Suppressor macrophage (primary cell): Measurements from ENCODE around the gene ARHGAP1.
A peak's percentile ranks its signal among the peaks of the same experiment; 100 is the strongest.
"Not testable (repeated sequence)": the region's sequence is repeated elsewhere in the genome, so short reads cannot be mapped to it uniquely, and the experiment has no call there.

ENCODE experiments used
- DNase-seq, 4 experiments: peaks; one replicate each; pipeline ENCODE4 v3.0.0-alpha.2; 2020 to 2022

ARHGAP1 gene

GRCh38 chr11:46722566-46723358 lies 22.3 kb upstream of the ARHGAP1 start:
- no peak for DNase-seq

DNA sequence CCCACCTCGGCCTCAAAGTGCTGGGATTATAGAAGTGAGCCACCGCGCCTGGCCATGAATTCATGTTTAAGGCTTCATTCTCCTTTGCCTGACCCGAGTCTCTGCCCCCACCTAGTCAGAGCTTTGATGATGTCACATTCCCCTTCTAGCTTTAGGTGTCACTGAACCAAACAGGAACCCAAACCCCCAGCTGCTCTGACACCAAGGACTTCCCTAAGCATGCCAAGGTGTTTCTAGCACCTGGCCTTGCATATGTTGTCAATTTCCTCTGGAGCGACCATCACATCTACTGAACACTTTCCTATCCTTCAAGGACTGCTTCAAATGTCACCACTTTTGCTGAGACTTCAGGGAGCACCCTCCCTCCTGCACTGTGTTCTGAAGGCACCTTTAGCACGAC lies 20.9 kb upstream of the ARHGAP1 start:
- DNase-seq = no peak

DNA sequence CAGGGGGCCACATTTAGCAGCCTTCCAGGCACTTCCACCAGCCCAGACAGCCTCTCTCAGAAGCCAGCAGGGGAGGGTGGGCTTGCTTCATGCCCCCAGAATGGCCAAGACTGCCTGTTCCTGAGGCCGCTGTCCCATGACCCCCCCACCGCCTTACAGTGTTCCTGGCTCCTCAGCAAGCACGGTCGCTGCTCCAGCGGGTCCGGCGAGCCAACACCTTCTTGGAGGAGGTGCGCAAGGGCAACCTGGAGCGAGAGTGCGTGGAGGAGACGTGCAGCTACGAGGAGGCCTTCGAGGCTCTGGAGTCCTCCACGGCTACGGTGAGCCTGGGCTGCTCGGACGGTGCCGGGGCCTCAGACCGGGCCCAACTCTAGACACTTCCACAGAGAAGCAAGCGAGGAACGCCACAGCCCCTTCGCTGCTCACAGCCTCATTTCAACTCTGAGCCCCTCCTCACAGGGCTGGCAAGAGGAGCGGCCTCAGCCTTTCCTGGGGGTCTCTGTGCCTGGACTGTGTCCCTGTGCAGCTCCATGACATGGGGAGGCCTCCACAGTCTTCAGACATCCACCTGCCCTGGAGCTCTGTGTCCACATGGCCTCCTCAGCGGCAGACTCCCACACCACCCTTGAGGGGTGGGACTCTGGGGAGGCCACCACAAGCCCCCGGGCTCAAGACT lies 19.3 kb upstream of the ARHGAP1 start:
- no peak for DNase-seq

DNA sequence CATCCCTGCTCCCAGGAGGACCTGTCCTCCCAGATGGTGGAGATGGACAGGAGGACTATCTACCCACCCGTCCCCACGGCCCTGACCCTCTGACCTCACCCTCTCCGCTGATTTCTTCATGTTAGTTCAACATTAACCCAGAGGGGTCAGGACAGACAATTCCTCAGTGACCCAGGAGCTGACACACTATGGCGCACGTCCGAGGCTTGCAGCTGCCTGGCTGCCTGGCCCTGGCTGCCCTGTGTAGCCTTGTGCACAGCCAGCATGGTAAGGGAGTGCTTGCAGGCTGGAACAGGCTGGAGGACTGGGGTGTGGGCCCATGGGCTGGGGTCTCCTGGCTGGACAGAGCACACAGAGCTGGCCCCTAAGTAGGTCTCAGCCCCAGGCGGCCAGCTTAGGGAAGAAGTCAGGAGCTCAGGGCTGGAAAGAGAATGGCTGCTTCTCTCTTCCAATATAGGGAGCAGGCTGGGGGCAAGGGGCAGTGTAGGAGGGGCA lies 18.7 kb upstream of the ARHGAP1 start, which contains the start of gene F2:
Gene F2, plus strand, starts transcription at position 166 of the 495 bp plus-strand sequence. Its CDS starts 23 bp downstream, at position 189.
- no peak for DNase-seq

DNA sequence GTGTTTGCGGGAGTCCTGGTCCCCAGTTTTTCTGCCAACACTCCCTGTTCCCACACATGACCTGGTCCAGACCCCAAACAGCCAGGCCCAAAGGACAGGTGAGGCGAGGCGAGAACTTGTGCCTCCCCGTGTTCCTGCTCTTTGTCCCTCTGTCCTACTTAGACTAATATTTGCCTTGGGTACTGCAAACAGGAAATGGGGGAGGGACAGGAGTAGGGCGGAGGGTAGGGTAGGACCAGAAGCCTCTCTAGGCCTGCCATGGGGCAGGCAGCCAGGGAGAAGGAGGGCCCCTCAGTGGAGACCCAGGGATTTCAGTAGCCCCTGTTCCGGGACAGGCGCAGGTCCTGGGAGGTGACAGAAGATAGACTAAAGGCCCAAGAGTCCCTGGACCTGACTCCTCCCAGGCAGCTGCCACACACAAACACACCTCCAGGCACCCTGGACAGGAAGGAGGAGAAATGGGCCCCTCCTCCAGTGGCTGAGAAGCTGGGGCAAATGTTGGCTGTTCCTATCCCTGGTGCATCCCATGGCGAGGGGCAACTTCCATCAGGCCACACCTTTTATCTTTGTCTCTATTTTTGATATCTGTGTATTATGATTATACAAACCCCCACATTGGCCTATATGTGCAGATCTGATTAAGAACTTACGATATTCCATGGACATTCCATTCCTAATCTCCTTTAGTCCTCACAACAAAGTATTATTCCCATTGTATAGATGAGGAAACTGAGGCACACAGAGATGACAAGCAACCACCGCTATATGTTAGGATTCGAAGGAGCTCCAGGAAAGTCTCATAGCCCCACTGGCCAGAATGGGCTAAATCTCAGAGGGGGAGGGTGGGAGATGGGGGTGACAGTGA lies 18.0 kb upstream of the ARHGAP1 start:
- no peak for DNase-seq

- DNase-seq = not testable (repeated sequence)
Observed at GRCh38 chr11:46717825-46718154, 17.4 kb upstream of the ARHGAP1 start.

GRCh38 chr11:46712874-46713576 lies 12.6 kb upstream of the ARHGAP1 start:
- no peak for DNase-seq

- DNase-seq = no peak
Observed at GRCh38 chr11:46711303-46711702, 10.9 kb upstream of the ARHGAP1 start.

DNA sequence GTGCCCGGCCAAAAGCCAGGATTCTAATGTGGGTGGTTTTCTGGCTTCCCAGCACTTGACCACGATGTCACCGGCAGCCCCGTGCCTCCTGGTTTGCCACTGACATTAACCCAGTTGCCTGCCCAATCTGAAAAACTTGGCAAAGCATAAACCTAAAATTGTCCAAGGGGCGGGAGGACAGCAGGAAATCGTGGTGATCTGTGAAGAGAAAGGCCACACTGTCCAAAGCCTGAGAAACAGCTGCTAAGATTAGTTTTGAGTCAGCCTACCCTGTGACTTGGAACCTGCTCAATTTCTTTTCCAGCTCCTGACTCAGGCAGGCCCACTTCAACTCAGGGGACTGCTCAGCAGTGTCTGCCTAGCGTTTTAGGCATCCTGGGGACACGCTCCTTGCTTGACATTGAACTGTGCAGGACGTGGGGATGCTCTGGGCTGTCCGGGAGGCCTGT lies 10.4 kb upstream of the ARHGAP1 start:
- no peak for DNase-seq

DNA sequence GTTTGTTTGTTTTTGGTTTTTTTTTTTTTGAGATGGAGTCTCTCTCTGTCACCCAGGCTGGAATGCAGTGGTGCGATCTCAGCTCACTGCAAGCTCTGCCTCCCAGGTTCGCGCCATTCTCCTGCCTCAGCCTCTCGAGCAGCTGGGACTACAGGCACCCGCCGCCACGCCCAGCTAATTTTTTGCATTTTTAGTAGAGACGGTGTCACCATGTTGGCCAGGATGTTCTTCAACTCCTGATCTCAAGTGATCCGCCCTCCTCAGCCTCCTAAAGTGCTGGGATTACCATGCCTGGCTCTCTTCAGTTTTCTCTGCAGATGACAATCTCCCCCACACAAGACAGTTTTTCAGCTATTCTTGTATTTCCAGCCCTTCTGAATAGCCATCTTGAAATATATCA lies 8.9 kb upstream of the ARHGAP1 start:
- DNase-seq = not testable (repeated sequence)

GRCh38 chr11:46706886-46707285 lies 6.5 kb upstream of the ARHGAP1 start:
- no peak for DNase-seq

DNA sequence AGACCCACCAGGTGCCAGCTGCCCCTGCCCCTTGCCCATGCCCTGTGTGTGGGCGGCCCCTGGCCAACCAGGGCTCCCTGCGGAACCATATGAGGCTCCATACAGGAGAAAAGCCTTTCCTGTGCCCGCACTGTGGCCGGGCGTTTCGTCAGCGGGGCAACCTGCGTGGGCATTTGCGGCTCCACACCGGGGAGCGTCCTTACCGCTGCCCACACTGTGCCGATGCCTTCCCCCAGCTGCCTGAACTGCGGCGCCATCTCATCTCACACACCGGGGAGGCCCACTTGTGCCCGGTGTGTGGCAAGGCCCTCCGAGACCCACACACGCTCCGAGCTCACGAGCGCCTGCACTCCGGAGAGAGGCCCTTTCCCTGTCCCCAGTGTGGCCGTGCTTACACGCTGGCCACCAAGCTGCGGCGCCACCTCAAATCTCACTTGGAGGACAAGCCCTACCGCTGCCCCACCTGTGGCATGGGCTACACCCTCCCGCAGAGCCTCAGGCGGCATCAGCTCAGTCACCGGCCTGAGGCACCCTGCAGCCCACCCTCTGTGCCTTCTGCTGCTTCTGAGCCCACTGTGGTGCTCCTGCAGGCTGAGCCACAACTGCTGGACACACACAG lies 4.8 kb upstream of the ARHGAP1 start:
- DNase-seq = no peak

DNA sequence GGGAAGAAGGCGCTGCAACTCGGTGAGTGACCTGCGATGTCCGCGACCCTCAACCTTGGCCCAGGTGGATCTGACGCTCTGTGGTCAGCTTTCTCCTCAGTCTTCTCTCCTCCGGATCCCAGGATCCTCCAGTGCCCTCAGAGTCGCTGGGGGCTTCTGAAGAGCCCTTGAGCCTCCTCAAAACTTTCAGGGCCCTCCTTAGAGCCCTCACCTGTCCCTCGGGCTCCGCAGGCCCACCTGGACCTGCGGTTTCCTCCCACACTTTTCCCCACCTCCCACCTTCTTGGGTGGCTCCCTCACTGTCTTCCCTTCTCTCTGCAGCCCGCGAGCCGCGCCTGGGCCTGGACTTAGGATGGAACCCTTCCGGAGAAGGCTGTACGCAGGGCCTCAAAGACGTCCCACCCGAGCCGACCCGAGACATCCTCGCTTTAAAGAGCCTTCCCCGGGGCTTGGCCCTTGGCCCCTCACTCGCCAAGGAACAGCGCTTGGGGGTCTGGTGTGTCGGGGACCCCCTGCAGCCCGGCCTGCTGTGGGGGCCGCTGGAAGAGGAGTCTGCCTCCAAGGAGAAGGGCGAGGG lies 747 bp upstream of the ARHGAP1 start:
- DNase-seq = peak in 2 of 4 experiments; percentile 14 to 28

GRCh38 chr11:46698597-46698996 lies 1.8 kb downstream of the ARHGAP1 start:
- peak; percentile 41 to 72 (median 60) for DNase-seq

DNA sequence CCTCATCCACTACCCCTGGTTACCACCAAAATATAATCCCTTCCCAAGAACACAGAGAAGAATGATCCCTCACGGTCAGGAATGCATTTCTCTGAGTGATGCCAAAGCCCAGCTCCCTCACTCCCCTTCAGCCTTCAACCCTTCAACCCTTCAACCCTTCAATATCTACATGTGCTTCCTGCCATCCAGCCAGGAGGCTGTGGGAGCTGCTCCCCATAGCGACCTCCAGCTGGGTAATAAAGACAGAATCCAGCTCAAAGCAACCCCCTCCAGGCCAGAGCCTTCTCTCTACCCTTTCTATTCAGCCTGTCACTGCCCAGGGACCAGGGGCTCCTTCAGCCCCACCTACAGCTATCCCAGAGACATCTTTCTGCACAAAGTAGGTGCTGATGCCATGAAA lies 2.7 kb downstream of the ARHGAP1 start:
- no peak for DNase-seq

- DNase-seq = no peak
Observed at GRCh38 chr11:46697303-46697702, 3.1 kb downstream of the ARHGAP1 start.

- no peak for DNase-seq
Observed at GRCh38 chr11:46696212-46696558, 4.2 kb downstream of the ARHGAP1 start.

- DNase-seq = no peak
Observed at GRCh38 chr11:46695345-46696211, 4.8 kb downstream of the ARHGAP1 start.

DNA sequence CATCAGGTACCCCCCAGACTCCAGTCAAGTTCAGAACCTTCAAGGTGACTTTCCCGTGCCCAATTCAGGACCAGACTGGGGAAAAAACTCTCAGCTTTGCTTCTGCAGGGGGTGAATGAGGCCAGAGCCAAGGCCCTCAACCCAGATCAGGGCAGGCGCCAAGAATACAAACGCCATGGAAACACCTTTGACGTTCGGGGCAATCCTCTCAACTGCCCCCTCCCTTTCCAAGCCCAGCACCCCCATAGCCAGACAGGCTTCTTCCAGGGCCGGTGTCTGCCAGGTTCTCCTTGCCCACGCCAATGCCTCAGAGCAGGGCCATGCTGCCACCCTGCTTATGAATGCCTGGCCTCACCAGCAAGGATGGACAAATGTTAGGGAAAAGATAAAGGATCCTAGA lies 5.8 kb downstream of the ARHGAP1 start:
- no peak for DNase-seq

DNA sequence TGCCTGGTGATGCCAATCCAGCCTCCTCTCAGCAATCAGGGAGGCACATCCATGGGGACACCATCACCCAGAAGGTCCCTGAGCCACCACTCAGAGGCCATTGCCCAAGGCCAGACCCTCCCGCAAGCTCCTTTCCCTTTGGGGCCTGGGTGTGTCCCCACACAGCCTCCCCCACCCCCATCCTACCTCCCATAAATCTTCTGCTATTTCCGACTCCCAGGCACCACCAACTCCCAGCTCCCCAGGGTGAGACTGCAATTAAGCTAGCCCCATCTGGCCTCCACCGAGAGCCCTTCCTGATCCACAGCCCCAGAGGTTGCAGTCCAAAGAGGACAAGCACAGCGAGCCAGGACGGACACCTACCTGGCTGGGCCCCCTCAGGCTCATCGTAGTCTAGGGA lies 6.3 kb downstream of the ARHGAP1 start:
- DNase-seq = no peak

DNA sequence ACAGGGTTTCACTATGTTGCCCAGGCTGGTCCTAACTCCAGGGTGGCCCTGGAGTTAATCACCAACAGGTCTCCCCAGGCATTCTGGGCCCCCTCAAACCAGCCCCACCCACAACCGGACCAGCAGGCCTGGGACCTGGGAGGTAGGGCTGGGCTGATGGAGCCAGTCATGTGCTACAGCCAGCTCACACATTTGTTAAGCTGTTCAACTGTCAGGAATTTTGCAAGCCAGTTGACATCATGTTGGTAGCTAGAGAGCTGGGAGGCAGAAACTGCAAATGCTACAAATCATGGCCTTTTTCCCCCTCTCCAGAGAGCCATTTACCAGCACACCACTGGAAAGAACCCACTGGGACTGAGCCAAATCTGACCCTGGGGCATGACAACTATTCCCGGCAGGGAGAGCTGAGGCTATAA lies 6.8 kb downstream of the ARHGAP1 start:
- no peak for DNase-seq
